SIG-M5 treated with dmso at 0.1 percent for 504 hours (cell line): ENCODE data around the gene NLRC5.
"Not testable (repeated sequence)": the region's sequence is repeated elsewhere in the genome, so short reads cannot be mapped to it uniquely, and the experiment has no call there.

ENCODE experiments used
- DNase-seq: peaks from one replicate; lab custom pipeline; 2025; ENCODE audit not compliant: unreplicated experiment; lab: John Stamatoyannopoulos, UW

Gene NLRC5

DNA sequence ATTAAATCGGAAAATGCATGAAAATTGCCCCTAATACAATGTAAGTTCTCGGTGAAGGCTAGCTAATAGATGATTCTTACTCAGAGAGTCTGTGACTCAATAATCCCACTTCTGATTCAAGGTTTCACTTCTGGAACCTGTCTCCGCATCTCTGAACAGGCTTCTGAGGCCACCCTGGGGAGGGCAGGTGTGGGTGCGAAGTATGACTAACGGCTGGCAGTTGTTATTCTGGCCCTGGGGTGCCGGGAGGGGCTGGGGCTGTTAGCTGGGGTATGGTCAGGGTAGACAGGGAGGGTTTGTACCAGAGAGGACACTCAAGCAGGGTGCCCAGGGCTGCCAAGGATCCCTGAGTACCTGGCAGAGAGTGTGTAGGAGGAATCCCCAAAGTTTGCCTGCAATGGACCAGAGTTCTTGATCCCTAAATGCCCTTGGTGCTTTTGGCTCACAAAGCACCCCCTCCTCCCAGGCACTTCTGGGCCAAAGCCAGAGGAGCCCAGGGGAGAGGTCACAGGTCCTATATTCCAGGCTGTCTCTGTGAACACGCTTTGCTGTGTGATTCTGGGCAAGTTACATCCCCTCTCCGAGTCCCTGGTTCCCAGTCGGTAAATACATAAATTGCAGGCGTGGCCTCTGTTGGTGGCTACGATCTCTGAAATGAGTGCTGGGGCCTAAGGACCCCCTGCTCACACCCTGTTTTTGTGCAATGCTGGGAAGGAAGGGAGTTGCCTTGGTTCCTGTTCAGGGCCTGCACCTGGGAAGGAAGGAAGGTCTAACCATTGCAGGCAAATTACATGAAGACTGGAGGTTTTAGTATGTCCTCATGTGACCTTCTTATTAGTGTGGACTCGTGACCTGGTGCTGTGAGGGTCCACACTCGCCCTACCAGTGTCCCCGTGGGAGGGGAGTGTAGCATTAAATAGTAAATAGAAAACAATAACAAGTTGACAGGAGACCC lies 53.1 kb downstream of the NLRC5 start:
- DNase-seq = peak; percentile 71

DNA sequence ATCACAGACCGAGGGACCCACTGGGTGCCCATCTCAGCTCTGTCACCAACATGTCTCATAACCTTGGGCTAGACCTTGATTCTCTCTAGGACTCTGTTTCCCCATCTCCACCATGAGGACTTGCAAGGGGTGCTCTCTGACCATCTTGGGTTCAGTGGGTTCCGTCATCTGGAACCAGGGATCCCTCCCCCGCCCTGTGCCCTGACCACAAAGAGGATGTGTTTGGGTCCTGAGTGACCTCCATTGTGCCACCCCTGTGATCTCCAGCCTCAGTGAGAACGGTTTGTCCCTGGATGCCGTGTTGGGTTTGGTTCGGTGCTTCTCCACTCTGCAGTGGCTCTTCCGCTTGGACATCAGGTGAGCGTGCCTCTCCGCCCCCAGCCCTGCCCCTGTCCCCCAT lies 53.9 kb downstream of the NLRC5 start:
- DNase-seq = no peak

DNA sequence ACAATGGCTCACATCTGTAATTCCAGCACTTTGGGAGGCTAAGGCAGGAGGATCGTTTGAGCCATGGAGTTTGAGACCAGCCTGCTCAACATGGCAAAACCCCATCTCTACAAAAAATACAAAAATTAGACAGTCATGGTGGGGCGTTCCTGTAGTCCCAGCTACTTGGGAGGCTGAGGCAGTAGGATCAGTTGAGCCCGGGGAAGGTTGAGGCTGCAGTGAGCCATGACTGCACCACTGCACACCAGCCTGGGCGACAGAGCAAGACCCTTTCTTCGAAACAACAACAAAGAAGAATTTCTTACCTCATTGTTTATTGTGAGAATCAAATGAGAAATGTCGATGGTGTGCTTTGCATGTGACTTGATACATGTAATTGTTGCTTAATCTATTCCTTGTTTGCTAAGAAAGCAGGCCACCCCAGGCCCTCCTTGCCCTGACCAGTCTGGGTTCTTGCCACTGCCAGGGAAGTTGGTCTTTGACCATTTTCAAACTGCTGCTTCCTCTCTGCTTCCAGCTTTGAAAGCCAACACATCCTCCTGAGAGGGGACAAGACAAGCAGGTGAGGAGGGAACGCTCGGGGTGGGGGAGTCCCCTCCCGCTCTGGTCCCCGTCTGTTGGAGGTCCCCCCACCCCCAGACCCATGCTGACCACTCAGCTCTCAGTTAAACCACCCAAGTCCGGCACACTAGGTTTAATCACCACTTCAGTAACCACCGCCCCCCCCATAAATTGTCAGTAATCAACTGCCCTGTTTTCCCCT lies 55.8 kb downstream of the NLRC5 start:
- DNase-seq = no peak

DNA sequence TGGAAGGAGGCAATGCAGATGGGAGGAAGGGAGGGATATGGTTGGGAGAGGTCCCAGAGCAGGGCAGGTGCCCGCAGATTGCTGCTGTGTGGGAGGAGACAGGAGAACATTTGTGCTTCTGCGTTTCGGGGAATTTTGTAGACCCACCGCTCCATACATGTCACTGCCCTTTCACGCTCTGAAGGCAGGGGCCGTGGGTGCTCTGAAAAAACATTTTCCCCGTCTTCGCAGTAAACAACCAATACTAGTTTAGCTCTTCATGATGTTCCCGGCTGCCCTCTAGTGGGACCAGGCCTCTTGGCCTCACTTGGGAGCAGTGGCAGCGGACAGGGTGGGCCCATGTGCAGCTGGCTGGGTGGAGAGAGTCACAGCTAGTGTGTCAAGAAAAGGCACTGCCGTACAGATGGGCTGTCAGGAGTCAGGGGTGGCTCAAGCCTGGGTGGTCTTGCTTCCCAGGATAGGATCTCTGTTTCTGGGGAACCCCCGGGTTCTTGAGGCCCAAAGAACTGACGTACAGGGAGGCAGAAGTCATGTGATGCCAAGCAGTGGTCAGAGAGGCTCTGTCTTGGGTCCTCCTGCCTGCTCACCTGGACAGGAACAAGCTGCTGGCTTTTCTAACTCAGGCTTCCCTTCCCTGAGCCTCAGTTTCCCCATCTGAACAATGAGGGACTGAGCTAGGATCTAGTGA lies 56.5 kb downstream of the NLRC5 start:
- no peak for DNase-seq

DNA sequence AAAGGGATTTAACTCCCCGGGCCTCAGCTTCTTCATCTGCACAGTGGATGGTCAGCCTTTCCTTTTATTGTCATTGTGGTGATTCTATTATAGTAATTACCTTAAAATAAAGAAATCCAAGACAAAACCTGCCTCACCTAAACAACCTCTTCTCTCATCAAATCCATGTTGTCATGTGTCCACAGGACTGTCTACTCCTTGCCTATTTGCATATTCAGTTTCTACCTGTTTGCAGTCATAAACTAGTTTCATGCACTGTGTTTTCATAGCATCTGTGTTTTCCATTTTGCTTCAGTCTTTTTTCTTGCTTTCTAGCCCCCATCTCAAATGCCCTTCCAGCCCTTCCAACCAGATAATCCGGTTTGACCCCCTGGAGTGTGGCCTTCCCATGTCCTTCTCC lies 58.7 kb downstream of the NLRC5 start:
- no peak for DNase-seq

DNA sequence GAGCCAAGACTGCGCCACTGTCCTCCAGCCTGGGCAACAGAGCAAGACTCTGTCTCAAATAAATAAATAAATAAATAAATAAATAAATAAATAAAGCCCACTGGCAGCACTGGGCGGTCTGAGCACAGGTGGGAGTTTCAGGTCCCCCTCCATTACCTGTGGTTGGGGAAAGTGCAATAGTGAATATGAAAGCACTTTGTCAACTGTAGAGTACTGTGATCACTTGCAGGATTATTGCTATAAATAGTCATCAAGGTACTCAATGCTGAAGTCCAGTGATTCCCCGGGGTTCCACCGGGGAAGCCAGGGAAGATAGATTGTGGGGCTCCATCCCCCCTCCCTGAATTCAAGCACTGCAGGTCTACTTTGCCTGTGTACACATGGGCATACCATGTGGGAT lies 60.3 kb downstream of the NLRC5 start:
- no peak for DNase-seq

DNA sequence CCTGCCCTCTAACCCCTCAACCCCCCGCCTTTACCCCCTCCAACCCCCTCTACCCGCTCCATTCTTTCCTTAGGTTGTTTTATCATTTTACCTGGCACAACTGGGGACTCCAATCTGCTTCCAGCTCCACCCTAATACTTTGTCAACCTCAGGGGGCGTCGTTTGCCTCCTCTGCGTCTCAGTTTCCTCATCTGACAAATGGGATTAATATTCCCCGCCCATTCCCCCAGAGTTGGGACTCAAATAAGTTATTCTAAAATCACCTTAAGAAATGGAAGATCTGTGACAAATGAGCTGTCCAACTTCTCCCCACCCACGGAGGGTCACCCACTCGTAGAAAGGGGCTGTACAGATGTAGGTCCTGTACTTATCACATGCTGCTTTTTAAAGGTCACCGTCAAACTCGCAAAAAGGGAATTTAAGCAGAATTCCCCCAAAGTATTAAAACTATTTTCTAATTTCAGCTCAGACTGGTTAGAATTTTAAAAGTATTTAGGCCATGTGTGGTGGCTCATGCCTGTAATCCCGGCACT lies 62.4 kb downstream of the NLRC5 start:
- DNase-seq = no peak

DNA sequence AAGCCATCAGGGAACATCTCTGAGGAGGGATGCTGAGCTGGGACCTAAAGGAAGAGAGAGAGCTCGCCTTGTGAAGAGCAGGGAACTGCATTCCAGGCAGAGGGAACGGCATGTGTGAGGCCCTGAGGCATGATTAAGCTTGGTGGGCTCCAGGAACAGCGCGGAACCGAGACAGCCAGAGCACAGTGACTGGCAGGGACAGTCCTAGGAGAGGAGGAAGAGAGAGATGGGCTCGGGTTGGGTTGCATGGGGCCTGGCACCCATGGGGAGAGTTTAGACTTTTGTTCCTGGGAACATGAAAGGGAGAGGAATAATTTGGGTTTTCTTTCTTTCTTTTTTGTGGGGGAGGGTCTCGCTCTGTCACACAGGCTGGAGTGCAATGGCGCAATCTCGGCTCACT lies 63.8 kb downstream of the NLRC5 start:
- DNase-seq = no peak

DNA sequence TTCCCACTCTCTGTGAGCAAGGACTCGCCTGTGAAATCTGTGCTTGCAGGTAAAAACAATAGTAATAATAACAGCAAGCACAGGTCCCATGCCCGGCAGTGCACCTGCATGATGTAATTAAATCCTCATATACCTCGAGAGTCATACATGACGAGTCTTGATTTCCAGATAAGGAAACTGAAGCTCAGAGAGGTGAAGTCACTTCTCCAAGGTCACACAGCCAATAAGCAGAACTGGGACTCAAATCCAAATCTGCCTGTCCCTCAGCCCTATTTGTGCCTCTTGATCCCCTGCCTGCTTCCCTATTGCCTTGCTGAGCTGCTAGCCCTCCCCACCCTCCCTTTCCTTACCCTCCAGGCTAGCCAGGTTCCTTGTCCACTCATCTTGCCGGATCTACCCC lies 65.0 kb downstream of the NLRC5 start:
- no peak for DNase-seq

DNA sequence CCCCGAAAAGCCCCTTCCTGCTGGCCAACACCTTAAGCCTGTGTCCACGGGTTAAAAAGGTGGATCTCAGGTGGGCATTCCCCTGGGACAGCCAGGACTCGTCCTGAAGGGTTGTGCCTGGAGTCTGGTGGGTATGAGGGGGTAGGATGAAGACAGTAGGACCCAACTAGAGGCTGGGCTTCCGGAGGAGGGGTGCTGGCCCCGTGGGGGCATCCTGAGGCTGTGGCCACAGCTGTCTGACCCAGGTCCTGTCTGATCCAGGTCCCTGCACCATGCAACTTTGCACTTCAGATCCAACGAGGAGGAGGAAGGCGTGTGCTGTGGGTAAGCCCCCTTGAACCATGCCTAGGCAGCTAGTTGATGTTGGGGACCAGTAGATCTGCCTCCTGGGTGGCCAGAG lies 65.4 kb downstream of the NLRC5 start:
- DNase-seq = no peak

DNA sequence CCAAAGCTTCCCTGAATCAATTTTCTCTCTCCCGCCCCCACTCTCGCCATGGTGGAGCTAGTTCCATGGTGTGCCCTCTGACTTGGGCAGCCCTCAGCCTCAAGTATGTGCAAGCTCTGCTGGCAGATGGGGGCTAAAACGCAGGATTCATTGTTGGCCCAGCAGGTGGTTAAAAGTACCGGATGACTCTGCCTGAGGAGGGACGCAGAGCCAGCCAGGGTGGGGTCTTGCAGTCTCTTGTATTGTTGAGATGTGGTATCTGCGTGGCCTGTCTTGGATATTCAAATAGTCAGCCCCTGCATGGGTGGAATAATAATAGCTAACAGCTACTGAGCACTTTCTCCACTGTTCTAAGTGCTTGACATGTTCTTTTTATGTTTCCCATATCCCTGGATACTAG lies 66.3 kb downstream of the NLRC5 start:
- DNase-seq = no peak

DNA sequence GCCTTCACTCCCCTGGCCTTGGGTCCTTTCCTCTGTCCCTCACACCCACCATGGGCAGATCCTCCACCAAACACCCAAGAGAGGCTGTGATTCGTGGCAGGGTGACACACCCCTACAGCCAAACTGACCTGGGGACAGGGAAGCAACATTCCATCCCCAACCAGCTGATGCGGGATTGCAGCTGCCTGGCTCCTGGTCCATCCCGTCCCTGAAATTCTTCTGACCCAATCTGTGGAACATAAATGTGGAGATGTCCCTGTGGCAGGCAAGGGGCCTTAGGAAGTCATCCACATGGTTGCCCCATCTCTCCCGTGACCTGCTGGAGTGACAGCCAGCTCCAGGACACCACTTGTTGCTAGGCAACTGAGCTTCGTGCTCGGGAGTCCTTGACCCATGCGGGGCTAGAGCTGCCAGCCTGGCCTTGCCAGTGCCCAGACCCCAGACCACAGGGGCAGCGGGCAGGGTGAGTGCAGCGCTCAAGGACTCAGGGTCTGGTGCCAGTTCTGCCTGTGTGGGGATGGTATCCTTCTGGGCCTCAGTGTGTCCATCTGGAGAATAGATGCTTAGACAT lies 69.0 kb downstream of the NLRC5 start:
- no peak for DNase-seq

DNA sequence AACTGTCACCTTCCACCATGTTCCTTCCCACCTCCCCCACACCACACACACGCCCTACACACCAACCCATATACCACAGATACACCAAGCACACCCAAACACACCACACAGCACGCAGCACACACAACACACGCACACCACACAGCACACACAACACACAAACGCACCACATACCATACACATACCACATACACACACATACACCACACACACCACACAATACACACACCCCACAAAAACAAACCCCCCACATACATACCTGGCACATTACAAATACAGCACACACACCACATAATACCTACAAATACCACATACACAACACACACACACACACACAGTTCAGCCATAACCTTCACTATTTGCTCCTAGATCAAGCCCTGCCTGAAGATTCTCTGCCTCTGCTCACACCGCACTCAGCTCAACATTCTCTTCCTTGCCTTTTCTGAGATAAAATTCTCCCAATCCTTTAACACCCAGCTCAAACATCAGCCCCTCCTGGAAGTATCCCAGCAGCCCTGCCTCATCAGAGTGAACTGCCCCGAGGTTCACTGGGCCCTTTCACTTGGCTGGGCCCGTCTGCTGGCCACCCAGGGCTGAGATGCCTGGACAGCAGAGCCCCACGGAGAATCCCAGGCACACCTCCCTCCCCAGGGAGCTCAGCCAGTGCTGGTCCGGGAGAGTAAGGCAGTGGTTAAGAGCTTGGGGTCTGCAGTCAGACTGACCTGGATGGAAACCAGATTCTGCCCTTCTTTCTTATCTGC lies 71.1 kb downstream of the NLRC5 start:
- DNase-seq = no peak

DNA sequence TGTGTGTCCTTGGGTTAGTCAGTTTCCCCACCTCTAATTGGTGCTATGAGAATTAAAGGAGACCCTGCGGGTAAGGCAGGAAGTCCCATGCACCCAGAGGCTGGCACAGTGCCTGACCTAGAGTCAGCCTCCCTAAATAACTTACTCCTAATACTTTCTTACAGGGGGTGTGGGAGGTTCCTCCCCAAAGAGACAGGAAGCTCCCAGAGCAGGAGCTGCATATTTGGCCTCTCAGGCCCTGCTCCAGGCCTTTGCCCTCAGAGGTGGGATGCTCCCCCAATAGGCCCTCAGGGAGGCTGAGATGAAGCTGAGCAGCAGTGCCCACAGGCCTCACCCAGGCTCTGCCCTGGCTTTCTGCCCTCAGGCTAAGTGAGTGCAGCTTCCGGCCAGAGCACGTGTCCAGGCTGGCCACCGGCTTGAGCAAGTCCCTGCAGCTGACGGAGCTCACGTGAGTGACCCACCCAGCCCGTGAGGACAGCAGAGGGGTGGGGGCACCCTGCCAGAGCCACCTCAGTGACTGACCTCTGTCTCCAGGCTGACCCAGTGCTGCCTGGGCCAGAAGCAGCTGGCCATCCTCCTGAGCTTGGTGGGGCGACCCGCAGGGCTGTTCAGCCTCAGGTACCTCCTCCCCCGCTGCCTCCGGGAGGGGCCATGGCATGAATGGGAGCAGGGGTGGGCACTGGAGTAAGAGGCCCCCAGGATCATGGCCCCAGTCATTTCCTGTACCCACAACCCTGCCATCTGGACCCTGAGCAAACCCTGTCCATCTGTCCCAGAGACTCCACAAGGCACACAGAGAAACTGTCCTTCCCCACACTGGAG lies 71.9 kb downstream of the NLRC5 start:
- no peak for DNase-seq

DNA sequence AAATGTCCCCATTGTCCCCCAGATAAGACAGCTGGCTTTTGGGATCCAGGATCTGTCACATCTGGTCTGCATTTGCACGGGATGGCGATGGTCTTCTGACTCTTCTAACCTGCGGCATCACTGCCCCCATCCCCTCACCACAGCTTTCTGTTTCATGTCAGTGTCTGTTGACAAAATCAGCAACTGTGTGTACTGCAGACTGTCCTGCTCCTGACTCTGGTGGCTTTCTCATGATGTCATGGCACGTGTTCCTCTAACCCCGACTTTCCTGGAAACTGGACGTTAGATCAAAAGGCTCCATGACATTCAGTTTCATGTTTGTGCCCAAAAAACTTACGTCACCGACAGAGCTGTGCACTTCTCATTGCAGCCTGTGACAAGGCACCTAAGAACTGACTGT lies 73.0 kb downstream of the NLRC5 start:
- no peak for DNase-seq

DNA sequence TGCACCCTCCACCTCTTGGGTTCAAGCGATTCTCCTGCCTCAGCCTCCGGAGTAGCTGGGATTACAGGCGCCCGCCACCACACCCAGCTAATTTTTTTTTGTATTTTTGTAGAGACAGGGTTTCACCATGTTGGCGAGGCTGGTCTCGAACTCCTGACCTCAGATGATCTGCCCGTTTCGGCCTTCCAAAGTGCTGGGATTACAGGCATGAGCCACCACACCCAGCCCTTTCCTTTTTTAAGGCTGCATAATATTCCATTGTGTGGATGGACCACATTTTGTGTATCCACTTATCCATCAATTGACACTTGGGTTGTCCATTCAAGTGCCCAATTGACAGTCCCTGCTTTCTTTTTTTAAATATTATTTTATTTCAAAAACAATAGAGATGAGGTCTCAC lies 73.8 kb downstream of the NLRC5 start:
- DNase-seq = not testable (repeated sequence)

DNA sequence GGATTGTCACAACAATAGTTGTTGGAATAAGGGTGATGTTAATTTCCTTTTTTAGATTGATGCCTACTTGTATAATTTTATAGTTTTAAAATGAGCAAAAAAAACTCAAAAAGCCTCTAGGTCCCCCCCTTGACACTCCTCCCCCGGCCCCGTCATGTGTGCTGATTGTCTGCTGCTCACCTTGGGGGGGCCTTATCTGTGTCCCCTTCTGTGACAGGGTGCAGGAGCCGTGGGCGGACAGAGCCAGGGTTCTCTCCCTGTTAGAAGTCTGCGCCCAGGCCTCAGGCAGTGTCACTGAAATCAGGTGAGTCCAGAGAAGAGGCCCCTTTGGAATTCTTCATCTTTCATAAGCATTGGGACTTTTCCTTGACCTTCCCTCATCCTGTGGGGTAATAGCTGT lies 75.6 kb downstream of the NLRC5 start:
- DNase-seq = no peak

DNA sequence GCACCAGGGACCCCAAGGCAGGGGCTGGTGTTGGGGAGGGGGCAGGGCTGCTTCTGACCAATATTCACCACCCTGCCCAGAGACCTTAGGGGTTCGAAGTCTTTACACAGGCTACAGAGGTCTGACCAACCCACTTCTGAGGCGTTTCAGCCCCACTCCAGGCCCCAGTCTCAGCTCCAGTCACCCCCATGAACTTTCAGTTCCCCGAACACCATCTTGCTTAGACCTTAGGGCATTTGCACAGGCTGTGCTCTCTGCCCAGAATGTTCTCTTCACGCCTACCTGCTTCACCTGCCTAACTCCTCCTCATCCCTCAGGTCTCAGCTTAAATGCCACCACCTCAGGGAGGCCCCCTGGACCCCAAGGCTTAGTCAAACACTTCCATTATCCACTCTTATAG lies 77.3 kb downstream of the NLRC5 start:
- DNase-seq = no peak

DNA sequence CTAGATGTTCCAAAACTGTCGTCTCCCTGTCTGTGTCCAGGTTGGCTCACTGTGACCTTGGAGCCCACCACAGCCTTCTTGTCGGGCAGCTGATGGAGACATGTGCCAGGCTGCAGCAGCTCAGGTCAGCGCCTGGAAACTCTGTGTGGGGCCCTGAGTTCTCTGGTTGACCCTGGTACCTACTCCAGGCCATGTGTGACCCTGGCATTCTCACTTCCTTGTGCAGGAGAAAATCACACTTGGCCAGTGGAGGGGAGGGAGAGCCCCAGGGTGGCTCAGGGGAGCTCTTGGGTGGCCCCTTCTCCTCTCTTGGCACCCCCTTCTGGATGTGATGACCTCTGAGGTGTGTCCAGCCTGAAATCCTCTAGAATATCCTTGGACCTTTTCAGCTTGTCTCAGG lies 78.0 kb downstream of the NLRC5 start:
- DNase-seq = no peak

DNA sequence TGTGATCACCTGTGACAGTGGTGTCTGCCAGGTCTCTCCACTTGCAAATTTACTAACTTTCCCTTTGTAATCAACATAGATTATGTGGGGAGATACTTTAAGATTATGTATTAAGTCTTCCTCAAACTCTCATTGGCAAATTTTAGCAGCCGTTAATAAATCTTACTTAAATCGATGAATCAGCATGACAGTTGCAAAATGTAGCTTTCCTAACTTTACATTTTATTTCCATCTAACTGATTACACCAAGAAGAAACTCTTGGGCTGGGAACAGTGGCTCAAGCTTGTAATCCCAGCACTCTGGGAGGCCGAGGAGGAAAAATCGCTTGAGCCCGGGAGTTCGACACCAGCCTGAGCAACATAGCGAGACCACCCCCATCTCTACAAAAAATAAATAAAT lies 79.7 kb downstream of the NLRC5 start:
- no peak for DNase-seq
